Hepatocyte (in vitro differentiated cells): ENCODE data around the gene EPHA5.

Experiments used
- CTCF ChIP-seq: fragments of 200-600 bp; sonication (generic); IDR thresholded peaks from 2 replicates; pipeline ENCODE4 v1.5.1; 2016; ENCODE audit warnings: antibody characterized with exemption, mild to moderate bottlenecking; ENCODE audit not compliant: poor library complexity
- EZH2 ChIP-seq: fragments of 200-600 bp; sonication (generic); IDR thresholded peaks from 2 replicates; pipeline ENCODE4 v1.6.1; 2016; ENCODE audit warnings: antibody characterized with exemption, mild to moderate bottlenecking, borderline replicate concordance
- EZH2phosphoT487 ChIP-seq: fragments of 200-600 bp; sonication (generic); IDR thresholded peaks from one replicate; pipeline ENCODE4 v1.6.1; 2018; ENCODE audit warnings: antibody characterized with exemption, mild to moderate bottlenecking, low read depth, moderate library complexity; ENCODE audit not compliant: unreplicated experiment, severe bottlenecking

- TF ChIP-seq CTCF = no peak
- TF ChIP-seq EZH2 = no peak
- TF ChIP-seq EZH2phosphoT487 = no peak
Observed at GRCh38 chr4:65600656-65601055, 69.6 kb downstream of the EPHA5 start.
